Dendritic cell treated with granulocyte-macrophage colony-stimulating factor and Interleukin-4, amounts not matched to agents 40 ng/mL and 50 ng/mL, for 4 days (primary cell): ENCODE data around the gene EEF1AKMT1.
"Not testable (repeated sequence)": the region's sequence is repeated elsewhere in the genome, so short reads cannot be mapped to it uniquely, and the experiment has no call there.

Experiments used
- H3K27ac Mint-ChIP-seq: one replicate; pipeline ENCODE4 v1.8.0; 2022; ENCODE audit warnings: mild to moderate bottlenecking, mixed read lengths
- H3K27me3 Mint-ChIP-seq: one replicate; pipeline ENCODE4 v1.8.0; 2022; ENCODE audit warnings: mild to moderate bottlenecking, mixed read lengths
- H3K36me3 Mint-ChIP-seq: one replicate; pipeline ENCODE4 v1.8.0; 2022; ENCODE audit warnings: low read depth, mixed read lengths
- H3K4me1 Mint-ChIP-seq: one replicate; pipeline ENCODE4 v1.8.0; 2022; ENCODE audit warnings: low read depth, mixed read lengths
- H3K4me3 Mint-ChIP-seq: one replicate; pipeline ENCODE4 v1.8.0; 2022; ENCODE audit warnings: mild to moderate bottlenecking, moderate library complexity, mixed read lengths
- H3K9me3 Mint-ChIP-seq: one replicate; pipeline ENCODE4 v1.8.0; 2022; ENCODE audit warnings: mixed read lengths
- intact Hi-C: fragments of 100-400 bp; cut with micrococcal nuclease; formaldehyde crosslinking; loops from one replicate; pipeline ENCODE4 v1.15.0; 2022

Gene EEF1AKMT1

DNA sequence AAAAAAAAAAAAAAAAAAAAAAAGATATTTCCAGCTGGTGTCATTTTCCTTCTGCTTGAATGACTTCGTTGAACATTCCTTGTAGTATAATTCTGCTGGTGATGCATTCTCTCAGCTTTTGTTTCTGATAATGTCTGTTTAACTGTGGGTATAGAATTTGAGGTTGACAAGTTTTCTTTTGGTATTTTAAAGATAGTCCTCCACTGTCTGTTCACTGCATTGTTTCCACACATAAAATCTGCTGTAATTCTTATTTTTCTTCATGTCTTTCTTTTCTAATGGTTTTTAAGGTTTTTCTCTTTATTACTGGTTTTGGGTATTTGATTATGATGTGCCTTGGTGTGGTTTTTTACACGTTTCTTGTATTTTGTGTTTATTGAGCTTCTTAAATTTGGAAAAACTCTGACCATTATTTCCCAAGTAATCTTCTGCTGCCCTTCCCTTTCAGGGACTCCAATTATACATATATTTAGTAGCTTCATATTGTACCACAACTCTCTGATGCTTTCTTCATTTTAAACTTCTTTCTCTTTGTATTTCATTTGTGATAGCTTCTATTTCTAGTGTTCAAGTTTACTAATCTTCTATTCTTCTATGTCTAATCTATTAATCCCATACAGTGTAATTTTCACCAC, 6.3 kb downstream of the EEF1AKMT1 start:
- Mint-ChIP-seq H3K4me1 (peaks cover 4% of the 10 kb centered on the region), H3K27ac (no peak overlapping the region), H3K36me3 (peaks cover 25% of the 10 kb centered on the region), H3K27me3 (no peaks in the 10 kb centered on the region), H3K4me3 (no peak overlapping the region), H3K9me3 (peaks cover 31% of the 10 kb centered on the region)
- intact Hi-C loops = no loop called here

DNA sequence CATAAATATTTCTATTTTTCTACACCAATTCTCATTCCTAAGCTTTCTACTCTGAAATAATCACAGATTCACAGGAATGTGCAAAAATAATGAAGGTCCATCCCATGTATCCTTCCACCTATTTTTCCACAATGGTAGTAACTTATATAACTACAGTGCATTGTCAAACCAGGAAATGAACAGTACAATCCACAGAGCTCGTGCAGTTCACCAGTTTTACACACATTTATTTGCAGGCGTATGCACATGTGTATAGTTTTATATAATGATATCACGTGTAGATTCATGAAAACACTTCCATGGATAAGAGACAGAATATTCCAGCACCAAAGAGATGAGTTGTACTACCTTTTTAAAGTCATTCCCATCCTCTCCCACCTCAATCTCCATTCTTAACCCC, 12.9 kb downstream of the EEF1AKMT1 start:
- peaks cover 11% of the 10 kb centered on the region for H3K36me3 Mint-ChIP-seq
- intact Hi-C loops = no loop called here

DNA sequence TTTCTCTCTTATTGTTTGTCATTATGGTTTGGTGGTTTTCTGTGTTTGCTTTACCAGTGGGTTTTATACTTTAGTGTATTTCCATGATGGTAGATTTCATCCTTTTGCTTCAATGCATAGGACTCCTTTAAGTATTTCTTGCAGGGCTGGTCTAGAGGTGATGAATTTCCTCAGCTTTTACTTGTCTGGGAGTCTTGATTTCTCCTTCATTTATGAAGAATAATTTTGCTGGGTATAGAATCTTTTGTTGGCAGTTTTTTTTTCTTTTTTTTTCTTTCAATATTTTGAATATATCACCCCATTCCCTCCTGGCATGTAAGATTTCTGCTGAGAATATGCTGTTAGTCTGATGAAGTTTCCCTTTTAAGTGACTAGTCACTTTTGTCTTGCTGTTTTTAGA, 19.8 kb downstream of the EEF1AKMT1 start:
- Mint-ChIP-seq H3K4me1 (no peaks in the 10 kb centered on the region), H3K4me3 (no peak overlapping the region), H3K9me3 (peaks cover 89% of the 10 kb centered on the region), H3K27ac (no peak overlapping the region), H3K36me3 (peaks cover 24% of the 10 kb centered on the region), H3K27me3 (no peaks in the 10 kb centered on the region)
- intact Hi-C loops = no loop called here

More for the DNA sequence above, 12.9 kb downstream of the EEF1AKMT1 start:
- Mint-ChIP-seq H3K27me3 (no peaks in the 10 kb centered on the region), H3K9me3 (peaks cover 27% of the 10 kb centered on the region), H3K27ac (no peak overlapping the region), H3K4me1 (no peaks in the 10 kb centered on the region), H3K4me3 (no peak overlapping the region)

DNA sequence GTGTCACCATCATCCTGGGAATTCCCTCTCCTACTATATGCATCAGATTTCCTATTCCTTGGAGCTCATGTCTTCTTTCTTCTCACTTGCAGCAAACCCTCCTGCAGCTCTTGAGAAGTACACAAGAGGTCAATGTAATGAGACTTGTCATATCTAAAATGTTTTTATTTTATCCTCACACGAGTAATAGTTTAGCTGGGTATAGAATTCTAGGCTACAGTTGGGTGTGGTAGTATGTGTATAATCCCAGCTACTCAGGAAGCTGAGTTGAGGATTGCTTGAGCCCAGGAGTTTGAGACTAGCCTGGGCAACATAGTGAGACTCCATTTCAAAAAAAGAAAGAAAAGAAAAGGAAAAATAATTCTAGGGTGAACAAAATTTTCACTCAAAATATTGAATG, 24.4 kb downstream of the EEF1AKMT1 start:
- H3K9me3 Mint-ChIP-seq = peaks cover 68% of the 10 kb centered on the region
- intact Hi-C loops = no loop called here

DNA sequence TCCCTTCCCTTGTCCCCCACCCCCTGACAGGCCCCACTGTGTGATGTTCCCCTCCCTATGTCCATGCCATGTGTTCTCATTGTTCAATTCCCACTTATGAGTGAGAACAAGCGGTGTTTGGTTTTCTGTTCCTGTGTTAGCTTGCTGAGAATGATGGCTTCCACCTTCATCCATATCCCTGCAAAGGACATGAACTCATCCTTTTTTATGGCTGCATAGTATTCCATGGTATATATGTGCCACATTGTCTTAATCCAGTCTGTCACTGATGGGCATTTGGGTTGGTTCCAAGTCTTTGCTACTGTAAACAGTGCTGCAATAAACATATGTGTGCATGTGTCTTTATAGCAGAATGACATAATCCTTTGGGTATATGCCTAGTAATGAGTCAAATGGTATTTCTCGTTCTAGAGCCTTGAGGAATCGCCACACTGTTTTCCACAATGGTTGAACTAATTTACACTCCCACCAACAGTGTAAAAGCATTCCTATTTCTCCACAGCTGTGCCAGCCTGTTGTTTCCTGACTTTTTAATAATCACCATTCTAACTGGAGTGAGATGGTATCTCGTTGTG, 29.8 kb downstream of the EEF1AKMT1 start:
- H3K27me3 Mint-ChIP-seq, H3K36me3 Mint-ChIP-seq, H3K4me3 Mint-ChIP-seq, H3K27ac Mint-ChIP-seq, H3K4me1 Mint-ChIP-seq, intact Hi-C loops: not testable (repeated sequence)
- peaks cover 25% of the 10 kb centered on the region for H3K9me3 Mint-ChIP-seq

More for the DNA sequence above, 24.4 kb downstream of the EEF1AKMT1 start:
- H3K4me3 Mint-ChIP-seq = no peak overlapping the region
- H3K4me1 Mint-ChIP-seq = no peaks in the 10 kb centered on the region
- H3K27me3 Mint-ChIP-seq = no peaks in the 10 kb centered on the region
- H3K36me3 Mint-ChIP-seq = peaks cover 8% of the 10 kb centered on the region
- H3K27ac Mint-ChIP-seq = no peak overlapping the region

DNA sequence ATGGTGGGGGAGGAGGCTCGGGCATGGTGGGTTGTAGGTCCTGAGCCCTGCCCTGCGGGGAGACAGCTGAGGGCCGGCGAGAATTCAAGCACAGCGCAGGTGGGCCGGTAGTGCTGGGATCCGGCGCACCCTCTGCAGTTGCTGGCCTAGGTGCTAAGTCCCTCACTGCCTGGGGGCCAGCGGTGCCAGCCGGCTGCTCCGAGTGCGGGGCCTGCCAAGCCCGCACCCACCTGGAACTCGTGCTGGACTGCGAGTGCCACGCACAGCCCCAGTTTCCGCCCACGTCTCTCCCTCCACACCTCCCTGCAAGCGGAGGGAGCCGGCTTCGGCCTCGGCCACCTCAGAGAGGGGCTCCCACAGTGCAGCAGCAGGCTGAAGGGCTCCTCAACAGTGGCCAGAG, 33.7 kb downstream of the EEF1AKMT1 start:
- Mint-ChIP-seq H3K27ac (no peak overlapping the region), H3K9me3 (peaks cover 10% of the 10 kb centered on the region), H3K4me3 (no peak overlapping the region), H3K4me1 (no peaks in the 10 kb centered on the region), H3K36me3 (no peaks in the 10 kb centered on the region), H3K27me3 (no peaks in the 10 kb centered on the region)
- intact Hi-C loops = no loop called here

DNA sequence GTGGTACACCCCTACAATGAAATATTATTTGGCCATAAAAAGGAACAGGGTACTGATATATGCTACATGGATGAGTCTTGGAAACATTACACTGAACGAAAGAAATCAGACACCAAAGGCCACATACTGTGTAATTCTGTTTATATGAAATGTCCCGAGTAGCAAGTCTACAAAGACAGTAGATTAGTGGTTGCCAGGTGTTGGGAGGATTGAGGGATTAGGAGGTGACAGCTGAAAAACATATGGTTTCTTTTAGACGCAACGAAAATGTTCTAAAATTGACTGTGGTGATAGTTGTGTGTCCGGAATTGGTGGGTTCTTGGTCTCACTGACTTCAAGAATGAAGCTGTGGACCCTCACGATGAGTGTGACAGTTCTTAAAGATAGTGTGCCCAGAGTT, 35.1 kb downstream of the EEF1AKMT1 start:
- Mint-ChIP-seq H3K9me3 (peaks cover 10% of the 10 kb centered on the region), H3K4me1 (no peaks in the 10 kb centered on the region), H3K36me3 (no peaks in the 10 kb centered on the region), H3K27ac (no peak overlapping the region), H3K4me3 (no peak overlapping the region), H3K27me3 (no peaks in the 10 kb centered on the region)
- intact Hi-C loops = no loop called here

DNA sequence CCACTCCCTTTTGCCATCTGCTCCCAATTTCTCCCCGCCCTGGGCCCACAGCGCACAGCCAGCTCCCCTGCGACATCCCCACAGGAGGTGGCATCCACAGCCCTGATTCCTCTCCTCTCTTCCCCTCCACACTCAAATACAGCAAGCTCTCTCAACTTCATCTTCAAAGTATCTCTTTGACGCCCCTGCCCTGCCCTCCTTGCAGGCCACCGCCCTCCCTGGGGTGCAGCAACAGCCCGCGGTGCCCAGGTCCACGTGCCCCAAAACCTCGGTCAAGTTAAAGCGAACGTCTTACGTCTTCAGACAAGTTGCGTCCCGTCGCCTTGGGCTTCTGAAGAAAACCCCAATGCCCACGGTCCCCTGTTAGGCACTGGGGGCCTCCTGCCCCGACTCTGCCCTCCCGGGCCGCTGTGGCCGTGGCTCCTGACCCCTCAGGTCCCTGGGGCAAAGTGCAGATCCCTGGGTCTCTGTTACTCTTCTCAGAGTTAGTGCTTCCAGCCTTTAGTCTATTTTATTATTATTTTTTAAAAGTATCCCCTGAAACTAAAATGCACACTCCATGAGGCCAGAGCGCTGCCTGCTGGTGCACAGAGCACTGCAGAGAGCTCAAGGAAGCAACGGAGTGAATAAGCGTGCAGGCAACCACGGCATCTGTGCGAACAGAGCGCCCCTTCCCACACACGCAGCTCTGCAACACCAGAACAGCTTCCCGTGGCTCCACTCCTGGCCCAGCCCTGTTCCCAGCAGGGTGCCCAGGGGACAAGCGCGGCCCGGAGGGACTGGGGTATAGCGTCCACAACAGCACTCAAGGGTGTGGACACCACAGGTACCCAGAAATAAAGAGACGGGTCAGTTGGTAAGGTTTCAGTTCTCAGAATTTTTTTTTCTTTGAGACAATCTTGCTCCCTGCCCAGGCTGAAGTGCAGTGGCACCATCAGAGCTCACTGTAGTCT, 43.9 kb downstream of the EEF1AKMT1 start:
- H3K4me1 Mint-ChIP-seq = peaks cover 8% of the 10 kb centered on the region
- H3K9me3 Mint-ChIP-seq = no peaks in the 10 kb centered on the region
- no peaks in the 10 kb centered on the region for H3K36me3 Mint-ChIP-seq
- intact Hi-C loops = no loop called here
- no peaks in the 10 kb centered on the region for H3K27me3 Mint-ChIP-seq
- H3K4me3 Mint-ChIP-seq = no peak overlapping the region
- H3K27ac Mint-ChIP-seq = no peak overlapping the region

DNA sequence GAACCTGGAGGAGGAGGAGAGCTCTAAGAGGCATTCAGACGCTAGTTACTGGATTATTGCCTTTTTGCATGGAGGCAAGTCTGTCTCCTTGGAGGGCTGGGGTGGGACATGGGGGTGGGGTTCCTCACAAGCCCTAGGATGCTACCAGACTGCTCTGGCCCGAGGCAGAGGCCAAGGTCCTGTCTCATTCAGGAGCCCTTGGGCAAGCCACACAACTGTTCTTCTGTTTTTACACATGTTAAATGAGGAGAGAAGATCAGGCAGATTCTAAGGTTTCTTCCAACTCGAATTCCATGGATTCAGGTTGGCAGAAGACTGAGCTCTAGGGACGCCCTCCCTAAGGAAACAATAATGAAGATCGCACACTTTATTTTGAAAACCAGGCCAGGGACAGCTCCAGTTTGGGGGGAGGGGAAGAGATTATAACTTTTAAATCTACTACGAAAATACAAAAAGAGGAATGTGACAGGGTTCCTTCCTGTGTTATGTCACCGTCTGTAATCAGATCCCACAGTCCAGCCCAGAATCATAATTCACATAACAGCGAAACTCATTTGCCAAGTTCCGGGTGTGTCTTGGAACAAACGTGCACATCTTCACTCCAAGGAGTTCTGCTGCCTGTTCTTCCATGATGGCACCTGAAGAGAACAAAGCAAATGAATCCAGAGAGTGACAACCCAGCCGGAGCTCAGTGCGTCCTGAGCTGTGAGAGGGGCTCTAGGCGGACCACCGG, 45.0 kb downstream of the EEF1AKMT1 start:
- no peaks in the 10 kb centered on the region for H3K36me3 Mint-ChIP-seq
- no peak overlapping the region for H3K27ac Mint-ChIP-seq
- H3K4me3 Mint-ChIP-seq = no peak overlapping the region
- no peaks in the 10 kb centered on the region for H3K9me3 Mint-ChIP-seq
- H3K4me1 Mint-ChIP-seq = peaks cover 8% of the 10 kb centered on the region
- intact Hi-C loops = no loop called here
- no peaks in the 10 kb centered on the region for H3K27me3 Mint-ChIP-seq

DNA sequence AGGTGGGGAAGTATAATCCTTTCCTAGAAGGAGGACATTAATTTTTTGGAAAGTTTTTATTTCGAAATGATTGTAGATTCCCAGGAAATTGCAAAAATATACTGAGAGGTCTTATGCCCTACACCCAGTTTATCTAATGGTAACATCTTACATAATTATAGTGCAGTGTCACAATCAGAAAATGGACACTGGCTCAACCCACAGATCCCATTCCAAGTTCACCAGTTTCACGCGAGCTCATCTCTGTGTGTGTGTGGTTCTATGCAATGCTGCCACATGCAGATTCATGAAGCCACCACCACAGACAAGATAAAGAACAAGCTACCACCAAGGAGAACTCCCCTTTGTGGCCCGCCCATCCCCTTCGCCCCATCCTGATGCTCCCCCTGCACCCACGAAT, 45.9 kb downstream of the EEF1AKMT1 start:
- H3K9me3 Mint-ChIP-seq = no peaks in the 10 kb centered on the region
- no peak overlapping the region for H3K4me3 Mint-ChIP-seq
- no peaks in the 10 kb centered on the region for H3K36me3 Mint-ChIP-seq
- H3K27ac Mint-ChIP-seq = no peak overlapping the region
- H3K27me3 Mint-ChIP-seq = peaks cover 3% of the 10 kb centered on the region
- peaks cover 8% of the 10 kb centered on the region for H3K4me1 Mint-ChIP-seq
- intact Hi-C loops = no loop called here

DNA sequence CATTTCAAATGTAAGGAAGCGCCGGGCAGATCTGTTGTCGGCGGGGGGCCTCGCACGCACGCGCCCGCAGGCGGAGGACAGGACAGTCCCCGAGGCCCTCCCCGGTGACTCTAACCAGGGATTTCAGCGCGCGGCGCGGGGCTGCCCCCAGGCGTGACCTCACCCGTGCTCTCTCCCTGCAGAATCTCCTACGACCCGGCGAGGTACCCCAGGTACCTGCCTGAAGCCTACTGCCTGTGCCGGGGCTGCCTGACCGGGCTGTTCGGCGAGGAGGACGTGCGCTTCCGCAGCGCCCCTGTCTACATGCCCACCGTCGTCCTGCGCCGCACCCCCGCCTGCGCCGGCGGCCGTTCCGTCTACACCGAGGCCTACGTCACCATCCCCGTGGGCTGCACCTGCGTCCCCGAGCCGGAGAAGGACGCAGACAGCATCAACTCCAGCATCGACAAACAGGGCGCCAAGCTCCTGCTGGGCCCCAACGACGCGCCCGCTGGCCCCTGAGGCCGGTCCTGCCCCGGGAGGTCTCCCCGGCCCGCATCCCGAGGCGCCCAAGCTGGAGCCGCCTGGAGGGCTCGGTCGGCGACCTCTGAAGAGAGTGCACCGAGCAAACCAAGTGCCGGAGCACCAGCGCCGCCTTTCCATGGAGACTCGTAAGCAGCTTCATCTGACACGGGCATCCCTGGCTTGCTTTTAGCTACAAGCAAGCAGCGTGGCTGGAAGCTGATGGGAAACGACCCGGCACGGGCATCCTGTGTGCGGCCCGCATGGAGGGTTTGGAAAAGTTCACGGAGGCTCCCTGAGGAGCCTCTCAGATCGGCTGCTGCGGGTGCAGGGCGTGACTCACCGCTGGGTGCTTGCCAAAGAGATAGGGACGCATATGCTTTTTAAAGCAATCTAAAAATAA, 52.1 kb downstream of the EEF1AKMT1 start:
- no peak overlapping the region for H3K27ac Mint-ChIP-seq
- H3K36me3 Mint-ChIP-seq = no peaks in the 10 kb centered on the region
- H3K4me3 Mint-ChIP-seq = peak overlapping the region; percentile 24
- intact Hi-C loops = no loop called here
- peaks cover 13% of the 10 kb centered on the region for H3K4me1 Mint-ChIP-seq
- peaks cover 23% of the 10 kb centered on the region for H3K27me3 Mint-ChIP-seq
- H3K9me3 Mint-ChIP-seq = no peaks in the 10 kb centered on the region

DNA sequence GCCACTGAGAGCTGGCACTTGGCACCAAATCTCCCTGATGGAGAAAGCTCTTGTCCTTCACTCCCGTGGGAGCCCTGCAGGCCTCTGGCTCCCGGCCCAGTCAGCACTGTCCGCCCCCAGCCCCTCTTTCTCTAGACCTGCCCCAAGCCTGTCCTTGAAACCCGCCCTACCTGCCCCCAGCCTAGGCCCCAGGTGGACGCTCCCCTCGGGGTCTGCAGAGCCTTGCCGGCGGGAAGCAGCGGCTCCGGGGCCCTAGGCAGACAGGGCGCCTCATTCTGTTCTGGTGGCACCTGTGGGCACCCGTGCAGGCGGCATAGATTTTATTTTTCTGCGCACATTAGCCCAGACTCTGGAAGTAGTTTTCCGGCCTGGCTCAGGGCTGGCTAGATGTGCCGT, 52.7 kb downstream of the EEF1AKMT1 start:
- Mint-ChIP-seq H3K36me3 (no peaks in the 10 kb centered on the region), H3K4me1 (peaks cover 13% of the 10 kb centered on the region), H3K9me3 (no peaks in the 10 kb centered on the region), H3K4me3 (no peak overlapping the region), H3K27ac (no peak overlapping the region), H3K27me3 (peaks cover 23% of the 10 kb centered on the region)
- intact Hi-C loops = no loop called here

DNA sequence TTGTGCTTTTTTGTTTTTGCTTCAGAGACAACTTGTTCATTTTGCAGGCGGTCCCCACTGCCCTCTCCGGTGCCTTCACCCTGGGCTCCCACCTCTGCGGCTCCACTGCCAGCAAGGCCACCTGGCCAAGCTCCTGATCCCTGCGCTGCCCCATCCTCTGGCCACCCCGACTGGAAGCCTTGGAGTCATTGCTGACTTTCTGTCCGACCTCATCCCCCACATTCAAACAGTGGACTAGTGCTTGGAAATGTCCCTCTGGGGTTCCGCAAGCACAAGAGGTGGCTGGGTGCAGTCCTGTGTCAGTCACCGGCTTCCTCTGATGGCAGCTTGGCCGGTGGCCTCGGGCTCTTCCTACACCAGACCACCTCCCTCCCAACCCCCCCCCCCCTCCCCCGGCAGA, 53.3 kb downstream of the EEF1AKMT1 start:
- Mint-ChIP-seq H3K27me3 (peaks cover 23% of the 10 kb centered on the region), H3K36me3 (no peaks in the 10 kb centered on the region), H3K4me3 (no peak overlapping the region), H3K9me3 (no peaks in the 10 kb centered on the region), H3K27ac (no peak overlapping the region), H3K4me1 (peaks cover 13% of the 10 kb centered on the region)
- intact Hi-C loops = no loop called here
